Gastrocnemius medialis (tissue), 4 donors: ENCODE data around the gene ZBTB46. TPM values are rescaled to one million over a fixed set of nuclear protein-coding genes. Genes with fewer than 3 reads are reported as not detected.
A peak's percentile ranks its signal among the peaks of the same experiment; 100 is the strongest.
"Not testable (repeated sequence)": the region's sequence is repeated elsewhere in the genome, so short reads cannot be mapped to it uniquely, and the experiment has no call there.

Source experiments
- ATAC-seq, 2 donors: fragments of 150-250 bp; one replicate each; pipeline ENCODE4 v1.9.1; 2016
- DNase-seq, 2 donors: peaks; one replicate each; pipeline ENCODE4 v3.0.0-alpha.2; 2019
- H3K27ac ChIP-seq, 4 donors: fragments of 200-600 bp; sonication (generic); 1 replicate in 1 of 4; 2 replicates in 3 of 4; pipeline ENCODE4 v1.5.1; 2016 to 2018; ENCODE audit warnings: mild to moderate bottlenecking in 2 of 4, moderate library complexity in 1 of 4
- H3K27me3 ChIP-seq, 3 donors: fragments of 200-600 bp; sonication (generic) in 2 of 3; 1 replicate in 1 of 3; 2 replicates in 2 of 3; pipeline versions ENCODE4 v1.5.1 to v1.6.0; 2016 to 2019; ENCODE audit warnings: mild to moderate bottlenecking in 1 of 3, moderate library complexity in 1 of 3
- H3K36me3 ChIP-seq, 2 donors: fragments of 200-600 bp; sonication (generic) in 1 of 2; one replicate each; pipeline ENCODE4 v1.5.1; 2017 to 2018
- H3K4me1 ChIP-seq, 2 donors: fragments of 200-600 bp; sonication (generic) in 1 of 2; one replicate each; pipeline ENCODE4 v1.5.1; 2016 to 2017; ENCODE audit warnings: mild to moderate bottlenecking in 2 of 2
- H3K4me3 ChIP-seq, 4 donors: fragments of 200-600 bp; sonication (generic) in 3 of 4; 1 replicate in 1 of 4; 2 replicates in 3 of 4; pipeline ENCODE4 v1.5.1; 2016 to 2019; ENCODE audit warnings: mild to moderate bottlenecking in 2 of 4
- H3K9me3 ChIP-seq, 3 donors: fragments of 200-600 bp; sonication (generic) in 2 of 3; 1 replicate in 1 of 3; 2 replicates in 2 of 3; pipeline ENCODE4 v1.5.1; 2016 to 2019
- CTCF ChIP-seq, 5 experiments: fragments of 450-650 bp in 3 of 5; fragments of 200-600 bp in 2 of 5; sonication (generic) in 2 of 5; IDR thresholded peaks in 4 of 5; conservative IDR thresholded peaks in 1 of 5; 1 replicate in 4 of 5; 2 replicates in 1 of 5; pipeline ENCODE4 v1.5.1; 2016 to 2019; ENCODE audit warnings: antibody characterized with exemption in 5 of 5, mild to moderate bottlenecking in 3 of 5, moderate library complexity in 3 of 5
- POLR2A ChIP-seq, 2 donors: fragments of 450-650 bp; IDR thresholded peaks; one replicate each; pipeline ENCODE4 v1.6.1; 2017; ENCODE audit warnings: antibody characterized with exemption in 2 of 2, mild to moderate bottlenecking in 2 of 2, moderate library complexity in 2 of 2
- in situ Hi-C, 4 donors: fragments of 200-750 bp; cut with MboI; loops; one replicate each; pipeline versions ENCODE4 v1.15.0 to v1.8.0; 2017; ENCODE audit warnings: low sequenced_read_pairs in 4 of 4
- intact Hi-C: fragments of 100-400 bp; cut with DNase I; formaldehyde crosslinking; loops from one replicate; pipeline ENCODE4 v1.15.1; 2023; ENCODE audit warnings: low total_unique reads
- total RNA-seq, 4 donors: library from RNA; depleted of rRNA; stranded (reverse); fragments of >200 nt; gene quantifications; one replicate each; pipeline versions ENCODE4 v1.1.0 to v1.2.3, GENCODE V29; 2016

ZBTB46 gene
- total RNA-seq, 4 donors from 2014 or later: 4.3 to 7.1 (median 5.6) TPM

DNA sequence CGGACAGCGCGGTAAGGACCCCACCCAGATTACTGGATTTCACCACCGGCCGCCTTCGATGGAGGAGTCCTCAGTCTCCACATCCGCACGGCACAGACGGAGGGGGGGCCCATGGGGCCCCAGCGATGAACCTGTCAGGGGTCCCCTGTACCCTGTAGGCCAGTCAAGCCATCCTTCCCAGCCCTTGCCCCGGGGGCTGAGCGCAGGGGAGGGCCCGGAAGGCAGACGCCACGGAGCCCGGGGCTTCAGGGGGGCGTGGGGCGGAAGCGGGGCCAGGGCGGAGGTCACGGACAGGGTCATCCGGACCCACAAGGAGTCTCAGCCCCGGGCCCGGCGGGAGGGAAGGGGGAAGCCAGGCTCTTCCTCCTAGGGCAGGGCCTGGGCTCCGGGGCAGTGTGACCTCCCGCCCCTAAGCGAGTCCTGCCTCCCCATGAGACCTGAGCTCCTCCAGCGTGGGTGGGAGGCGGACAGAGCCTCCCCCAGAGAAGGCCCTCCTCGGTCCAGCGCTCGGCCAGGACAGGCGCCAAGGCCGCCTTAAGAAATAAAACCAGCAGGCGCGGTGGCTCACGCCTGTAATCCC is 22.8 kb downstream of the ZBTB46 start:
- H3K27me3 ChIP-seq: no peaks in the 10 kb centered on the region
- TF ChIP-seq CTCF (IDR thresholded peaks at IDR 0.05 in 4 of 5, conservative IDR thresholded peaks at IDR 0.05 in 1 of 5): no peak
- TF ChIP-seq POLR2A (IDR thresholded peaks at IDR 0.05): no peak
- H3K4me1 ChIP-seq: no peaks in the 10 kb centered on the region
- ATAC-seq (no peak), DNase-seq (no peak)
- intact Hi-C loops: no loop called here
- no peaks in the 10 kb centered on the region for H3K36me3 ChIP-seq
- in situ Hi-C loops: no loop called here
- H3K9me3 ChIP-seq: no peaks in the 10 kb centered on the region
- peak overlapping the region in 2 of 4 donors; percentile 26 to 36 for H3K27ac ChIP-seq
- no peak overlapping the region for H3K4me3 ChIP-seq

DNA sequence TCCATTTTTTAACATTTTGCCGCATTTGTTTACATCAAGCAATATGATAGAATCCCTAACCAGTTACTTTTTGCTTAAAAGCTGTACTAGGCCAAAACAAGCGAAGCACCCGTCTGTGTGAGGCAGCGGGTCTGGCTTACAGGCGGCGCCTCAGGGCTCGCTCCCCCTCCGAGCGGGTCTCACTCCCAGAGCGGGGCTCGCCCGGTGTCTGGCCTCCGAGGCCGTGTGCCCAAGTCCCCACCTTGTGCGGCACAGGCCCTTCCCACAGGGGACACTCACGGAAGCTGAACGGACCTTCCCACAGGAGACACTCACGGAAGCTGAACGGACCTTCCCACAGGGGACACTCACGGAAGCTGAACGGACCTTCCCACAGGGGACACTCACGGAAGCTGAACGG is 23.4 kb downstream of the ZBTB46 start:
- DNase-seq: no peak
- H3K27me3 ChIP-seq: no peaks in the 10 kb centered on the region
- no peaks in the 10 kb centered on the region for H3K9me3 ChIP-seq
- no peak for TF ChIP-seq CTCF (IDR thresholded peaks at IDR 0.05 in 4 of 5, conservative IDR thresholded peaks at IDR 0.05 in 1 of 5)
- no peak for TF ChIP-seq POLR2A (IDR thresholded peaks at IDR 0.05)
- intact Hi-C loops (no loop called here), in situ Hi-C loops (no loop called here)
- no peak overlapping the region for H3K4me3 ChIP-seq
- ATAC-seq: no peak
- H3K4me1 ChIP-seq: no peaks in the 10 kb centered on the region
- H3K27ac ChIP-seq: peak overlapping the region in 1 of 4 donors; percentile 36
- H3K36me3 ChIP-seq: no peaks in the 10 kb centered on the region

- Histone ChIP-seq H3K36me3 (no peaks in the 10 kb centered on the region), H3K27me3 (no peaks in the 10 kb centered on the region), H3K9me3 (no peaks in the 10 kb centered on the region), H3K4me3 (no peak overlapping the region), H3K4me1 (no peaks in the 10 kb centered on the region), H3K27ac (no peak overlapping the region)
- DNase-seq (no peak), ATAC-seq (no peak)
- in situ Hi-C loops (no loop called here), intact Hi-C loops (no loop called here)
- no peak for TF ChIP-seq POLR2A (IDR thresholded peaks at IDR 0.05)
- TF ChIP-seq CTCF (IDR thresholded peaks at IDR 0.05 in 4 of 5, conservative IDR thresholded peaks at IDR 0.05 in 1 of 5): no peak
Measured at GRCh38 chr20:63804308-63804636, 26.8 kb downstream of the ZBTB46 start.

DNA sequence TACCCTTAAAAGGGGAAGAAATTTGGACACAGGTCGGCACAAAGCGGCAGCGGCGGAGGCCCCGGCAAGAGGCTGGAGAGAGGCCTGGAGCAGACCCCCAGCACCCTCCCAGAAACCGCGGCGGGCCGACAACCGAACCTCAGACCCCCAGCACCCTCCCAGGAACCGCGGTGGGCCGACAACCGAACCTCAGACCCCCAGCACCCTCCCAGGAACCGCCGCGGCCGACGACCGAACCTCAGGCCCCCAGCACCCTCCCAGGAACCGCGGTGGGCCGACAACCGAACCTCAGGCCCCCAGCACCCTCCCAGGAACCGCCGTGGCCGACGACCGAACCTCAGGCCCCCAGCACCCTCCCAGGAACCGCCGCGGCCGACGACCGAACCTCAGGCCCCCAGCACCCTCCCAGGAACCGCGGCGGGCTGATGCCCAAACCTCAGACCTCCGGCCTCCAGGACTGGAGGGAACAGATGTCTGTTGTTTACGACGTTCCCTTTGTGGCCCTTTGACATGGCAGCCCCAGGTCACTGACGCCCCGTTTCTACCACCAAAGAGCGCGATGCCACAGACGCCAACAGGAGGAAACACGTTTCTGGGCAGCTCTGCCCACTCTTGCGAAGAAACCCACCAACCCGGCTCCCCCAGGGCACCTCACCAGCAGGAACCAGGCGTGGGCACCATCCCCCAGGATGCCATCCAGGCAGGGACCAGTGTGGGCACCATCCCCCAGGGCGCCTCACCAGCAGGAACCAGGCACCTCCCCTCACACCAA is 28.4 kb downstream of the ZBTB46 start:
- no peaks in the 10 kb centered on the region for H3K36me3 ChIP-seq
- no peak for DNase-seq
- intact Hi-C loops: no loop called here
- TF ChIP-seq POLR2A (IDR thresholded peaks at IDR 0.05) (no peak), CTCF (IDR thresholded peaks at IDR 0.05 in 4 of 5, conservative IDR thresholded peaks at IDR 0.05 in 1 of 5) (no peak)
- no peaks in the 10 kb centered on the region for H3K4me1 ChIP-seq
- H3K9me3 ChIP-seq: no peaks in the 10 kb centered on the region
- H3K27ac ChIP-seq: no peak overlapping the region
- H3K27me3 ChIP-seq: no peaks in the 10 kb centered on the region
- no peak overlapping the region for H3K4me3 ChIP-seq
- in situ Hi-C loops: no loop called here
- no peak for ATAC-seq

- ATAC-seq, intact Hi-C loops, H3K9me3 ChIP-seq, H3K27ac ChIP-seq, in situ Hi-C loops, DNase-seq, H3K4me3 ChIP-seq, H3K4me1 ChIP-seq, H3K36me3 ChIP-seq, H3K27me3 ChIP-seq: not testable (repeated sequence)
Measured at GRCh38 chr20:63801174-63801573, 29.9 kb downstream of the ZBTB46 start.

DNA sequence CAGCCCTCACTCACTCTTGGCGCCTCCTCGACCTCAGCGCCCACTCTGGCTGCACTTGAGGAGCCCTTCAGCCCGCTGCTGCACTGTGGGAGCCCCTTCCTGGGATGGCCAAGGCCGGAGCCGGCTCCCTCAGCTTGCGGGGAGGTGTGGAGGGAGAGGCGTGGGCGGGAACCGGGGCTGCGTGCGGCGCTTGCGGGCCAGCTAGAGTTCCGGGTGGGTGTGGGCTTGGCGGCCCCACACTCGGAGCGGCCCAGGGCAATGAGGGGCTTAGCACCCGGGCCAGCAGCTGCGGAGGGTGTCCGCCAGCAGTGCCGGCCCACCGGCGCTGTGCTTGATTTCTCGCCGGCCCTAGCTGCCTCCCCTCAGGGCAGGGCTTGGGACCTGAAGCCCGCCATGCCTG is 30.7 kb downstream of the ZBTB46 start:
- ATAC-seq, in situ Hi-C loops, H3K36me3 ChIP-seq, H3K4me1 ChIP-seq, H3K27ac ChIP-seq, intact Hi-C loops, DNase-seq, H3K27me3 ChIP-seq, H3K4me3 ChIP-seq, H3K9me3 ChIP-seq: not testable (repeated sequence)

- in situ Hi-C loops: not testable (repeated sequence)
Measured at GRCh38 chr20:63799127-63799526, 31.9 kb downstream of the ZBTB46 start.

DNA sequence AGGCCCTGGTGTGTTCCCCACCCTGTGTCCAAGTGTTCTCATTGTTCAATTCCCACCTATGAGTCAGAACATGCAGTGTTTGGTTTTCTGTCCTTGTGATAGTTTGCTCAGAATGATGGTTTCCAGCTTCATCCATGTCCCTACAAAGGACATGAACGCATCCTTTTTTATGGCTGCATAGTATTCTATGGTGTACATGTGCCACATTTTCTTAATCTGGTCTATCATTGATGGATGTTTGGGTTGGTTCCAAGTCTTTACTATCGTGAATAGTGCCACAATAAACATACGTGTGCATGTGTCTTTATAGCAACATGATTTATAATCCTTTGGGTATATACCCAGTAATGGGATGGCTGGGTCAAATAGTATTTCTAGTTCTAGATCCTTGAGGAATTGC is 33.9 kb downstream of the ZBTB46 start:
- ATAC-seq, H3K4me3 ChIP-seq, H3K27me3 ChIP-seq, H3K36me3 ChIP-seq, DNase-seq, H3K9me3 ChIP-seq, H3K27ac ChIP-seq, H3K4me1 ChIP-seq, in situ Hi-C loops: not testable (repeated sequence)
- intact Hi-C loops: loop anchor here (2.0 kb wide), 1 partner anchor 258 kb away; no protein-coding TSS in a partner anchor

More at GRCh38 chr20:63799127-63799526, 31.9 kb downstream of the ZBTB46 start:
- H3K4me1 ChIP-seq, ATAC-seq, H3K36me3 ChIP-seq, DNase-seq, intact Hi-C loops, H3K4me3 ChIP-seq, H3K9me3 ChIP-seq, H3K27me3 ChIP-seq, H3K27ac ChIP-seq: not testable (repeated sequence)
